GM10266 (cell line): Measurements from ENCODE around the gene TUBE1.

Experiments
- DNase-seq: peaks from one replicate; pipeline ENCODE4 v3.0.0; 2012; ENCODE audit errors: extremely low spot score
- TF ChIP-seq, protein P1 (sequence below): IDR thresholded peaks from 2 replicates; pipeline ENCODE4 v1.5.1; 2012; ENCODE audit warnings: mild to moderate bottlenecking, low read depth; ENCODE audit not compliant: control insufficient read depth, insufficient read depth; ENCODE audit errors: missing control alignments

The TUBE1 gene

DNA sequence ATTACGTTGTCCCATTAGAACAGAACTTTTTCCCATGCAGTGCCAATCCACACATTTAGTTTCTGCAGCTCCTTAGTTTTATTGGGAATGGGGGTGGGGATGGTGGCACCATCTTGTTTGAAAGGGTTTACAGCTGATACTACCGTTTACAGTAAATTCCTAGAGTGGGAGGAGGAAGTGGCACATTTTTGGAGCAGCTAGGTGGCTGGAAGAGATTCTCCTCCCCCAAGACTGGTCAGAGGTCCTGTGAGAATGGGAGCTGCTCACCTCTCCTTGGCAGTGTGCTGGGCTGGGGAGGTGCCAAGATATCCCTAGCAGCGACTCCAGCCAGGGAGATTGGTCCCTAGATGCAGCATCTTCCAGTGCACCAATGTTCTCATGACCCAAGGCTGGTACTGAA lies 45.7 kb downstream of the TUBE1 start:
- no peak for DNase-seq
- TF ChIP-seq, protein P1, sequence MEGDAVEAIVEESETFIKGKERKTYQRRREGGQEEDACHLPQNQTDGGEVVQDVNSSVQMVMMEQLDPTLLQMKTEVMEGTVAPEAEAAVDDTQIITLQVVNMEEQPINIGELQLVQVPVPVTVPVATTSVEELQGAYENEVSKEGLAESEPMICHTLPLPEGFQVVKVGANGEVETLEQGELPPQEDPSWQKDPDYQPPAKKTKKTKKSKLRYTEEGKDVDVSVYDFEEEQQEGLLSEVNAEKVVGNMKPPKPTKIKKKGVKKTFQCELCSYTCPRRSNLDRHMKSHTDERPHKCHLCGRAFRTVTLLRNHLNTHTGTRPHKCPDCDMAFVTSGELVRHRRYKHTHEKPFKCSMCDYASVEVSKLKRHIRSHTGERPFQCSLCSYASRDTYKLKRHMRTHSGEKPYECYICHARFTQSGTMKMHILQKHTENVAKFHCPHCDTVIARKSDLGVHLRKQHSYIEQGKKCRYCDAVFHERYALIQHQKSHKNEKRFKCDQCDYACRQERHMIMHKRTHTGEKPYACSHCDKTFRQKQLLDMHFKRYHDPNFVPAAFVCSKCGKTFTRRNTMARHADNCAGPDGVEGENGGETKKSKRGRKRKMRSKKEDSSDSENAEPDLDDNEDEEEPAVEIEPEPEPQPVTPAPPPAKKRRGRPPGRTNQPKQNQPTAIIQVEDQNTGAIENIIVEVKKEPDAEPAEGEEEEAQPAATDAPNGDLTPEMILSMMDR = no peak

DNA sequence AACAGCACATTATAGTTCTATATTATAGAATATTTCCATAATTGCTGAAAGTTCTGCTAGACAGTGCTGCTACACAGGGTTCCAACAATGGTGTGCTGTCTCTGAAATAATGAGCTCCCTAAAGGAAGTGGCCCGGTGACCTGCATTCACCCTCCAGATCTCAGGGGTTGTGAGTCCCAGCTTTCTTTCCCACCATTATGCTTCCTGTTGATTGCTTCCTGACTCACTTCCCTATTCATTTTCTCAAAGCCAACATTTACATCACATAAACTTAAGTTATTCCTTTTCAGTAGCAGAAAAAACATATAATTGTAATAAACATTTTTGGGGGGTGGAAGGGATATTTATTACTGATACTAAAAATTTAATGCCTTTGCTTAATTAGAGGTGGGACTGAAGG lies 46.3 kb downstream of the TUBE1 start:
- TF ChIP-seq, protein P1 = no peak
- DNase-seq = no peak

DNA sequence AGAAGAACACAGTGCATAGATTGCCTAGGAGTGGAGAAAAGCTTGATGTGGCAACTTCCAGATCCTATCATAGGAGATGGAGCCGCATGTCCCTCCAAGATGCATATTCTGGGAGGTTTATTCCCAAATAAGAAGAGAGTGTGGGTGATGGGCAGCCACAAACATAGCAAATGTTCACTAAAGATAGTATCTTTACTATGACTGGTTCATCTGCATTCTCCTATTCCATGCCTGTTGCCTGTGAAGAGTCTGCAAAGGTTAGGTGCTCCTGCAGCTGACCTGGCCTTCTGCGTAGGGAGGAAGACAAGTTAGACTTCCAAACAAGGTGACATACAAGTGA lies 47.9 kb downstream of the TUBE1 start:
- TF ChIP-seq, protein P1 = no peak
- no peak for DNase-seq

DNA sequence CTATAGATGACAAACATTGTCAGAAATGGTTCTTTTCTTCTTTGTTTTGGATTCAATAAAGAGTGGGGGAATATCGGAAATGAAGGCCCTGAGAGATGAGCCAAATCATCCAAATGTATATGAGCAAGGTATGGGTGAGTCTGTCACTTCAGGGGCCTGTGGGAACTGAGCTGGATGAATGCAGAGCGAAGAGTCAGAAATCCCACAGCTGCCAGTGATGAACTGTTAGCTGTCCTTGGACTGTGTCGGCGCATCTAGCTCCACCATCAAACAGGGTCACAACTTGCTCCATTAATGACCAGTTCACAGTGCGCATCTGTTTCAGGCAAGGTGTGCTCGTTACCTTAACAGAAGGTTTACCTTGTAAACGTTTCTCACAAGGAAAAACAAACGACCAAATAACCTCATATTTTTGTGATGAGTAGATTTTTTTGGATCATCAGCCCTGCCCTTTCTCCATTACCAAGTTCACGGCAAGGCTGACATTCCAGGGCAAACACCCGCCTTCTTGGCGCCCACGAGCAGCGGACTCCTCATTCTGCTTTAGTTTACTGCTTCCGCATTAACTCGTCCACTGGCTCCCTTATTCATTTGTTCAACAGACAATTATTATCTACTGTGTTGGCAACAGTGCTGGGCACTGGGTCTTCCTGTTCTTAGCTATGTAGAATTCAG lies 48.4 kb downstream of the TUBE1 start:
- TF ChIP-seq, protein P1 = no peak
- no peak for DNase-seq

DNA sequence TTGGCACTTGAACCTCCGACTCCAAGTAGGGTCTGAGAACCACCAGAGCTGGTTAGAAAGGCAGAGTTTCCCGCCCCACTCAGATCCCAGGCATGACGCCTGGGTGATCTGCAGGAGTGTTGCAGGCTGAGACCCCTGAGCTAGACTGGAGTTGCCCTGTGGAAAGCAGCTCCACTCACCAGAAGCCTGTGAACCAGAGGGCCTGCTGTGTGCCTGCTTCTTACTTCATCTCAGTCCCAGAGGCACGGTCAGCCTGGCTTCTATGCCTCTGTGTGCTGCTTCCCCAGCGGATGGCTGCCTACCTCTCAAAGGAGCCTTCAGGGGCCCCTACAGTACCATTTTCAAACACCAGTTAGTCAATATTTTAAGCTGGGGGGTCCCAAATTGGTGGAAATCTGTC lies 49.0 kb downstream of the TUBE1 start:
- DNase-seq = no peak
- TF ChIP-seq, protein P1 = no peak

DNA sequence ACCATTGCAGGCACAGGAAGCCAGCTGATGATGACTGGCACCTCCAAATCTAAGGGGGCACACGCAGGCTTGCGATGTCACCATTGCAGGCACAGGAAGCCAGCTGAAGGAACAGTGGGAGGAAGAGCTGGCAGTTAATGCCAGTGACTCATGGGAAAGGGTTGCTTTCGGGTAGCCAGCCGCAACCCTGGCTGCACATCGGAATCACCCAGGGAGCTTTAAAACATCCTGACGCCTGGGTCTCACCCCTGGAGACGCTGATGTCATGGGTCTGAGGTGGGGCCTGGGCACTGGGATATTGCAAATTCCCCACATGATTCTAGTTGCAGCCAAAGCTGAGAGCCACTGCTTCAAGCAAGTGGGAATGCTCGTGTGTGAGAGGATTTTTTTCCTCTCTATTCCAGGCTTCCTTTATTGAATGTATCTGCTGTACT lies 49.5 kb downstream of the TUBE1 start:
- TF ChIP-seq, protein P1 = no peak
- DNase-seq = no peak

DNA sequence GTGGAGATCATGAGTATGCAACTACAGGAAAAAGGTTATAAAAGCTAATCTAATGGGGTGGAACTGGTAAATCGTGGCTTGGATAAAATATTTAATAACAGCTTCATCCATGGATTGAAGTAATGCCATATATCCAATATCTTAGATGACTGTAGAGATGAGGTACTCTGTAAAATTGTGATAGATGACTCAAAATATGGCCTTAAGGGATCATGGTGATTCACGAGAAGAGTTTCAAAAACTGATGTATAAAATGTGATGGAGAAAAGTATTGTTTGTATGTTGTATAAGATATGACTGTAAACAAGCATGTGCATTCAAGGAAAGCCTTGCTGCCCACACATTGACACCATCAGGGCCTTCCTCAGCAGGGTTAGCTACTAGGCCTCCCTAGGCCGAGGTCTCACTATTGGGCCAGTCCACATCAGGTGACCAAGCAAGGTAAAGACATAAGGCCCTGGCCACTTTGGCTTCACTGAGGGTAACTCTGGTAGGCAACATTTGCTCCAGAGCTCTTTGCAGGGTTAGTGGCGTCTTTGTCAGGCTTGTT lies 51.1 kb downstream of the TUBE1 start:
- TF ChIP-seq, protein P1 = no peak
- DNase-seq = no peak
